Gastroesophageal sphincter (tissue), 3 donors: ENCODE results near the gene E4F1.

Source experiments
- CTCF ChIP-seq, 4 experiments: fragments of 200-600 bp in 2 of 4; fragments of 450-650 bp in 2 of 4; sonication (generic) in 1 of 4; IDR thresholded peaks; one replicate each; pipeline ENCODE4 v1.5.1; 2017 to 2019; ENCODE audit warnings: antibody characterized with exemption in 4 of 4, mild to moderate bottlenecking in 2 of 4, moderate library complexity in 2 of 4
- POLR2AphosphoS5 ChIP-seq: sonication (generic); formaldehyde crosslinking; IDR thresholded peaks from one replicate; pipeline ENCODE4 v1.6.1; 2017; ENCODE audit warnings: antibody characterized with exemption

DNA sequence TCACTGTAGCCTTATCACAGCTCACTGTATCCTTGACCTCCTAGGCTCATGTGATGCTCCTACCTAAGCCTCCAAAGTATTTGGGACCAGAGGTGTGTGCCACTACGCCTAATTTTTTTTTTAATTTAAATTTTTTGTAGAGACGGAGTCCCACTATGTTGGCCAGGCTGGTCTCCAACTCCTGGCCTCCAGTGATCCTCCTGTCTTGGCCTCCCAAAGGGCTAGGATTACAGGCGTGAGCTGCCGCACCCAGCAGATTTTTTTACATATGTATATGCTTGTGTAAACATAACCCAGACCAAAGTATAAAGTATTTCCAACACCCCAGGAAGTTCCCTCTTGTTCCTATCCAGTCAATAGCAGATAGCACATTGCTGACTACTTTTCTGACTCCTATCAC lies 7.1 kb upstream of the E4F1 start:
- TF ChIP-seq CTCF (IDR thresholded peaks at IDR 0.05): no peak
- no peak for TF ChIP-seq POLR2AphosphoS5
